Measurements from ENCODE around the gene SLC16A10.

Gene SLC16A10

DNA sequence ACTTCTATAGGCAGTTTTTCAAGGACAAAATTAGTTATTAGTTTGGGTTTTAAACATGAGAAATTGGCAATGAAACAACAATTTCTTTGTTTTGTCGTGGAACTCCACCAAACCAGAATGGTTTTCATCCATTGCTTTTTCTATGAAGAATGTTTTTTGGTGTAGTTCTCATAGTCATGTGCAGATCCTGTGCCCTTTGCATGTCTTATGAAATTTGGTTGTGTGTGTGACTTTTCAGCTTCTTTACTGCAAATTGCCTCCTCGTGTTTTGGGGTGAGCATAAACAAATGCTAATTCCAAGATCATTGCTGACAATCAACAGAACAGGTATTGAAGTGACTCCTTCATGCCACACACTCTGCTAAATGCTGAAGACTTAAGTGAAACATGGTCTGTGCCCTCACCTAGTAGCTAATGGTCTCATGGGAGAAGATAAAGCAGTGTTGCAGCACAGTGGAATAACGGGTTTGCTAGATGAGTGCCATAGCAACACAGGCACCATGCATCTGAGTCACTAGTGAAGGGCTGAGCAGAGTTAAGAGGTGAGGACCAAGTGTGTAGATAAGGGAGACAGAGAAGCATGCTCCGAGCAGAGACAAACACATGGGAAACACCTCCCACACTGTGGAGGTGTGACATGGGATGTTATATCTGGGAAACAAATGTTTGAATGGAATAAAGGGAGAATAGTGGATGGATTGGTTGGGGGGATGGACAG, 120.0 kb downstream of the SLC16A10 start:
- Histone ChIP-seq H3K4me1 (ENCODE audit: low read length) (no peaks in the 10 kb centered on the region), H3K9ac (ENCODE audit: low read length) (no peak overlapping the region), H3K4me3 (ENCODE audit: low read length) (no peak overlapping the region)

DNA sequence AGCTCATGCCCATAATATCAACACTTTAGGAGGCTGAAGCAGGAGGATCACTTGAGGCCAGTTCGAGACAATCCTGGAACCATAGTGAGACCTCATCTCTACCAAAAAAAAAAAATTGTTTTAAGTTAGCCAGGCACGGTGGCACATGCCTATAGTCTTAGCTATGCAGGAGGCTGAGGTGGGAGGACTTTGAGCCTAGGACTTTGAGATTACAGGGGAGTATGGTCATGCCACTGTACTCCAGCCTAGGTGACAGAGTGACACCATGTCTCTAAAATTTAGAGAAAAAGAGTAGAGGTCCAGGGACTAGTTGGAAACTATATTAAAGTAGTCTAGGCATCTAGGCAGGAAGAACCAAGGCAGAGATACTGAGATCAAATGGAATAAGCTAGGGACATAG, 121.6 kb downstream of the SLC16A10 start:
- H4K20me1 ChIP-seq (ENCODE audit: insufficient read depth, low read length), result no peaks in the 10 kb centered on the region
- no peak for TF ChIP-seq EZH2phosphoT487 (IDR thresholded peaks at IDR 0.05; ENCODE audit: low read depth)
- TF ChIP-seq, protein P1, sequence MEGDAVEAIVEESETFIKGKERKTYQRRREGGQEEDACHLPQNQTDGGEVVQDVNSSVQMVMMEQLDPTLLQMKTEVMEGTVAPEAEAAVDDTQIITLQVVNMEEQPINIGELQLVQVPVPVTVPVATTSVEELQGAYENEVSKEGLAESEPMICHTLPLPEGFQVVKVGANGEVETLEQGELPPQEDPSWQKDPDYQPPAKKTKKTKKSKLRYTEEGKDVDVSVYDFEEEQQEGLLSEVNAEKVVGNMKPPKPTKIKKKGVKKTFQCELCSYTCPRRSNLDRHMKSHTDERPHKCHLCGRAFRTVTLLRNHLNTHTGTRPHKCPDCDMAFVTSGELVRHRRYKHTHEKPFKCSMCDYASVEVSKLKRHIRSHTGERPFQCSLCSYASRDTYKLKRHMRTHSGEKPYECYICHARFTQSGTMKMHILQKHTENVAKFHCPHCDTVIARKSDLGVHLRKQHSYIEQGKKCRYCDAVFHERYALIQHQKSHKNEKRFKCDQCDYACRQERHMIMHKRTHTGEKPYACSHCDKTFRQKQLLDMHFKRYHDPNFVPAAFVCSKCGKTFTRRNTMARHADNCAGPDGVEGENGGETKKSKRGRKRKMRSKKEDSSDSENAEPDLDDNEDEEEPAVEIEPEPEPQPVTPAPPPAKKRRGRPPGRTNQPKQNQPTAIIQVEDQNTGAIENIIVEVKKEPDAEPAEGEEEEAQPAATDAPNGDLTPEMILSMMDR (IDR thresholded peaks at IDR 0.05; ENCODE audit: low read depth, low read length), result no peak
- no peaks in the 10 kb centered on the region for H3K9me3 ChIP-seq (ENCODE audit: insufficient read depth, low read length)
- no peaks in the 10 kb centered on the region for H3K4me1 ChIP-seq (ENCODE audit: low read length)
- no peak overlapping the region for H2AFZ ChIP-seq (ENCODE audit: low read depth, low read length)
- H3K36me3 ChIP-seq (replicated peaks; ENCODE audit: low read depth, low read length), result no peaks in the 10 kb centered on the region
- no peak overlapping the region for H3K4me2 ChIP-seq (ENCODE audit: low read length)
- no peak overlapping the region for H3K27ac ChIP-seq (ENCODE audit: low read length)
- H3K4me3 ChIP-seq (ENCODE audit: low read length), result no peak overlapping the region
- no peak overlapping the region for H3K9ac ChIP-seq (ENCODE audit: low read length)
- H3K27me3 ChIP-seq (ENCODE audit: low read depth, low read length), result no peaks in the 10 kb centered on the region
- H3K79me2 ChIP-seq (ENCODE audit: low read length), result no peaks in the 10 kb centered on the region

More for the DNA sequence above, 120.0 kb downstream of the SLC16A10 start:
- H2AFZ ChIP-seq (ENCODE audit: low read depth, low read length), result no peak overlapping the region
- H4K20me1 ChIP-seq (ENCODE audit: insufficient read depth, low read length), result no peaks in the 10 kb centered on the region
- no peaks in the 10 kb centered on the region for H3K36me3 ChIP-seq (replicated peaks; ENCODE audit: low read depth, low read length)
- H3K4me2 ChIP-seq (ENCODE audit: low read length), result no peak overlapping the region
- no peak overlapping the region for H3K27ac ChIP-seq (ENCODE audit: low read length)
- H3K79me2 ChIP-seq (ENCODE audit: low read length), result no peaks in the 10 kb centered on the region
- no peaks in the 10 kb centered on the region for H3K27me3 ChIP-seq (ENCODE audit: low read depth, low read length)
- H3K9me3 ChIP-seq (ENCODE audit: insufficient read depth, low read length), result no peaks in the 10 kb centered on the region
- TF ChIP-seq, protein P1 (IDR thresholded peaks at IDR 0.05; ENCODE audit: low read depth, low read length), result no peak
- no peak for TF ChIP-seq EZH2phosphoT487 (IDR thresholded peaks at IDR 0.05; ENCODE audit: low read depth)

DNA sequence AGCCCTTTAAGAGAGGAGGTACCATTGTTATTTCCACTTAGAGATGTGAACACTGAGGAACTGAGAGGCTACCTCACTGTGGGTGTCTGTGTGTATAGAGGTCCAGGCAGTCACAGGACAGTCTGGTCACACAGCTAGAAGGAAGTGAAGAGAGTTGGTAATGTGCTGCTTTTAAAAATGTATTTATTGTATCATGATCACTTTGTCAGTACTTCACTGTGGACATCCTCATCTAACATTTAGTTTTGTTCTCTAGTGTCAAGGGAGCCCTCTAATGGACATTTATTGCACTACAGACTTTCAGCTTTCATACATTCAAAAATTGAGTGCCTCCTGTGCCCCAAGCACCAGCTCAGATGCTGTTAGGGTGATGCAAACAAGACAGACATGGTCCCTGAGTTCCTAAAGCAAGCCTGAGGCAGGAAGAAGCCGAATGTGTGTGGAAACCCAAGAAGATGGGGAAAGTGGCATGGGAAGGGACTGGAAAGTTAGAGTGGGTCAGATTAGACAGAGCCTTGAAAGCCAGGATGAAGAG, 123.0 kb downstream of the SLC16A10 start:
- Histone ChIP-seq H4K20me1 (ENCODE audit: insufficient read depth, low read length) (no peaks in the 10 kb centered on the region), H3K4me3 (ENCODE audit: low read length) (no peak overlapping the region), H3K9me3 (ENCODE audit: insufficient read depth, low read length) (no peaks in the 10 kb centered on the region), H3K27ac (ENCODE audit: low read length) (no peak overlapping the region), H3K36me3 (replicated peaks; ENCODE audit: low read depth, low read length) (no peaks in the 10 kb centered on the region), H3K9ac (ENCODE audit: low read length) (no peak overlapping the region), H3K4me1 (ENCODE audit: low read length) (no peaks in the 10 kb centered on the region), H3K27me3 (ENCODE audit: low read depth, low read length) (no peaks in the 10 kb centered on the region), H2AFZ (ENCODE audit: low read depth, low read length) (no peak overlapping the region), H3K79me2 (ENCODE audit: low read length) (no peaks in the 10 kb centered on the region), H3K4me2 (ENCODE audit: low read length) (no peak overlapping the region)
- TF ChIP-seq, protein P1 (IDR thresholded peaks at IDR 0.05; ENCODE audit: low read depth, low read length), result peak; percentile 73
- TF ChIP-seq EZH2phosphoT487 (IDR thresholded peaks at IDR 0.05; ENCODE audit: low read depth), result no peak

DNA sequence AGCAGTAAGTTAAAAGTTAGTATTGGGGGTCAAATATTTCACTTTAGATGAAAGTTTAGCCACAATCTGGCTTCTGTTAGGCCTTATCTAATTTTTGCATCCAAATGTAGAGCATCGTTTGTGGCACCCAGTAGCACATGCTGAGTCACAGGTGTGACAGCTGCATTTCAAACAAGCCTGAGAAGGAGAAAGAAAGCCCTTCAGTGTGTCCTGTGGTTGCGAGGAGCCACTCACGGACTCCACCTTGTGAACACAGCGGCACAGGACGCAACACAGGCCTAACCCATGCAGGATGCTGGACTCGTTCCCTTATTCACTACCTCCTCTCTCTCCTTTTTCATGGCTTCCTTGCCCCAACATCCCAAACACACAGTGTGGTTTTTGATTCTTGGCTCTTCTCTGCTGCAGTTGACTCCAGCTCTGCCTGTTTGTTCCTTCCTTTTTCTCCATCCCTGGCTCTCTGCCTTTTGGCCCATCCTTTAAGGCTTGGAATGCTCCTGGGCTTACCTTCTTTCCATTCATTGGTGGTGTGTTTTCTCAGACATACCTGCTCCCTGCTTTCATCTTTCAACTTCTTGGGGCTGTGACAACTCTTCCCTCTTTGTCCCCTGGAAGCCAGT, 124.2 kb downstream of the SLC16A10 start:
- Histone ChIP-seq H3K9me3 (ENCODE audit: insufficient read depth, low read length) (no peaks in the 10 kb centered on the region), H3K4me1 (ENCODE audit: low read length) (no peaks in the 10 kb centered on the region), H3K79me2 (ENCODE audit: low read length) (no peaks in the 10 kb centered on the region), H3K4me2 (ENCODE audit: low read length) (no peak overlapping the region), H2AFZ (ENCODE audit: low read depth, low read length) (no peak overlapping the region), H3K4me3 (ENCODE audit: low read length) (no peak overlapping the region), H3K36me3 (replicated peaks; ENCODE audit: low read depth, low read length) (no peaks in the 10 kb centered on the region), H3K9ac (ENCODE audit: low read length) (no peak overlapping the region), H3K27me3 (ENCODE audit: low read depth, low read length) (no peaks in the 10 kb centered on the region), H3K27ac (ENCODE audit: low read length) (no peak overlapping the region), H4K20me1 (ENCODE audit: insufficient read depth, low read length) (no peaks in the 10 kb centered on the region)
- TF ChIP-seq EZH2phosphoT487 (IDR thresholded peaks at IDR 0.05; ENCODE audit: low read depth), result no peak
- TF ChIP-seq, protein P1 (IDR thresholded peaks at IDR 0.05; ENCODE audit: low read depth, low read length), result no peak
